HG03520 (cell line): Measurements from ENCODE around the gene TTC16.

Experiments
- ATAC-seq: cut with Tn5 transposase; IDR thresholded peaks from one replicate; pipeline ENCODE4 v1.9.1; 2021; ENCODE audit warnings: mild to moderate bottlenecking, moderate library complexity; ENCODE audit not compliant: unreplicated experiment

TTC16 gene

DNA sequence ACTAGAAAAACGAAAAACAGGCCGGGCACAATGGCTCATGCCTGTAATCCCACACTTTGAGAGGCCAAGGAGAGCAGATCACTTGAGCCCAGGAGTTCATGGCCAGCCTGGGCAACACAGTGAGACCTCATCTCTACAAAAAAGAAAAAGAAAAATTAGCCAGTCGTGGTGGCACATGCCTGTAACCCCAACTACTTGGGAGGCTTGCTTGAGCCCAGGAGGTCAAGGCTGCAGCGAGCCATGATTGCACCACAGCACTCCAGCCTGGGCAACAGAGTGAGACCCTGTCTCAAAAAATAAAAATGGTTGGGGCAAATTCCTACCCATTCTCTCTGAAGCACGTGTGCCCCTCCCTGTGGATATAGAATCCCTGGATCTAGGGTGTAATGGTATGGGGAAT is 17.5 kb upstream of the TTC16 start:
- ATAC-seq, result no peak

DNA sequence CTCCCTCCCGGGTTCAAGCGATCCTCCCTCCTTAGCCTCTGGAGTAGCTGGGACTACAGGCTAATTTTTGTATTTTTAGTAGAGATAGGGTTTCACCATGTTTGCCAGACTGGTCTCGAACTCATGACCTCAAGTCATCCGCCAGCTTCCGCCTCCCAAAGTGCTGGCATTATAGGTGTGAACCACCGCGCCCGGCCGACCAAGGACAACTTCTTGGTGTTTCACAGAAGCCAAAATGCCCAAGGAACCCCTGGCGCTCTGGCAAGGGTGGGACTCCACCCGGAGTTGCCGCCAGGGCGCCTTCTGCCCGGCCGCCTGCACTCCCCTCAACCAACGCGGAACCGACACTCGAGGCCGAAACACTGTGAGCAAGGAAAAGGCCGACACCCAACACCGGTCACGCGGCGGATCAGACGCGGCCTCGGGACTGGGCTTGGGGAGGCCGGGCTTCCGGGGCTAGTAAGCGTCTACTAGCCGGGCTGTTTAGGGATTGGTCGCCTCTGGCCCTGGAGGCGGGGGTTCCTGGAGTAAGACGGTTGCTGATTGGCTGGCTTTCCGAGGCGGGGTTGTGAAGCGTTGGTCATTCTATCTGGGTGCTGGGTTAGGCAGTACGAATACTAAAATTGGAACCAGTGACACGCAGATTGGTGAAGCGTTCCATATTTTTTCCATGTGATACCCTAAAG is 16.8 kb upstream of the TTC16 start:
- ATAC-seq, result peak; percentile 81

DNA sequence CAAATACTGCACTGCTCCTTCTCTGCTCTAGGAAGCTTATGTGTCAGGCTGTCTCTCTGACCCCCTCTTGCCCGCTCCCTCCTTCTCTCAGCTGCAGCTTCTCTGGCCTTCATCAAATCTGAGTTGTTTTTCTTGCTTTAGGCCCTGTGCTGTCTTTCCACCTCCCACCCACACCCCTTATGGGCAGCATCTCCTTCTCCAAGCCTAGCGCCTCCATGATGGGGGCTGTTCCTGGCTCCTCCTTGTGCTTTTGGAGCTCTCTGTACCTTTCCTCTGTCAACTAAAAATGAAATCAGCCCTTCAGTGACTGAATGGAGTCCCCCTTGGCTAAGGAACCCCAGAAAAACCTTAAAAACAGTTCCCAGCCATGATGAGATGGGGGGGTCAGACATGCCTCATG is 15.7 kb upstream of the TTC16 start:
- ATAC-seq, result no peak

DNA sequence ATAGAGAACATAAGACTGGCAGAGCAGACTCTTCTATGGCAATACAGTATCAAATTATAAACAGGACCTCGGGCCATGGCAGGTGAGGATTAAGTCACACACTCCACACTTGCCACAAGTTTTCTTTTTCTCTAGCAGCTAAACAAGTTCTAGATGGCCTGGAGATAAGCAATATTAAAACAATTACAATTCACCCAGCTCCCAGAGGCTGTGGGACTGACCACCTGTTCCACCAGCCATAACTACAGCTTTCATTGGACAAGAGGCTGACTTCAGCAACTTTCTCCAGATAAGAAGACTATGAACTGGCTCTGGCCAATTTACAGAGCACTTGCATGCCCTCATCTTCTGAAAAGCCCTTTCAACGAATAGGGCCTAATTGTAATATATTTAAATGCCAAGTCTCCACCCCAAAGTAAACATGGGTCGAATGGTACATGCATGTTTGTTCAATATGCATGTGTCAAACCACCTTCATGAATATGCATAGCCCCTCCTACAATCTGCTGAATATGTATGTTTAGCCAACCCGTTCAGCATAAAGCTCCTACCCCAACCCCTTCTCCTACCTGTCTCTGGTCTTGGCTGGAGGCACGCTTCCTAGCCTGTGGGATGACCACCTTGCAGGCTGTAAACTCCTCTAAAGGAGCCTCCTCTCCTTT is 15.2 kb upstream of the TTC16 start:
- ATAC-seq, result no peak

DNA sequence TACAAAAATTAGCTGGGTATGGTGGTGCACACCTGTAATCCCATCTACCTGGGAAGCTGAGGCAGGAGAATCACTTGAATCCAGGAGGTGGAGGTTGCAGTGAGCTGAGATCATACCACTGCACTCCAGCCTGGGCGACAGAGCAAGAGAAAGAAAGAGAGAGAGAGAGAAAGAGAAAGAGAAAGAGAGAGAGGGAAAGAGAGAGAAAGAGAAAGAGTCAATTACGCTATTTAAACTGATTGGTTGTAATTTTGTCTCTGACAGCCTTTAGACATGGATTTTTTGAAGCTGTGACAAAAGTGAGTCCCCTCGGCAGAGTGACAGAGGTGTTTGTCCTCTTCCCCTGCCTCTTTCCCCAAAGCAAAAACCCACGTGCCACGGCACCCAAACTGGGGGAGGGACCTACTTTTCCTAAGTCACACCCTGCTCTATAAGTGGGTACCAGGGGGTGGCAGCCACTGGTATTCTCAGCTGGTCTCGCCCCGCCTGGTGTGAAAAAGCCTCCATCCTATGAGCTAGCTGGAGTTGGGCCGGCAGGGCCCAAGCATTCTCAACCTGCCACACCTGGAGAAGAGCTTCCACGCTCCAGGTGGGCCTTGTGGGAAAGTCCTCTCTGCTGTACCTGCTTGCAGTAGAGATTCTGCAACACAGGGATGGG is 12.5 kb upstream of the TTC16 start:
- no peak for ATAC-seq

DNA sequence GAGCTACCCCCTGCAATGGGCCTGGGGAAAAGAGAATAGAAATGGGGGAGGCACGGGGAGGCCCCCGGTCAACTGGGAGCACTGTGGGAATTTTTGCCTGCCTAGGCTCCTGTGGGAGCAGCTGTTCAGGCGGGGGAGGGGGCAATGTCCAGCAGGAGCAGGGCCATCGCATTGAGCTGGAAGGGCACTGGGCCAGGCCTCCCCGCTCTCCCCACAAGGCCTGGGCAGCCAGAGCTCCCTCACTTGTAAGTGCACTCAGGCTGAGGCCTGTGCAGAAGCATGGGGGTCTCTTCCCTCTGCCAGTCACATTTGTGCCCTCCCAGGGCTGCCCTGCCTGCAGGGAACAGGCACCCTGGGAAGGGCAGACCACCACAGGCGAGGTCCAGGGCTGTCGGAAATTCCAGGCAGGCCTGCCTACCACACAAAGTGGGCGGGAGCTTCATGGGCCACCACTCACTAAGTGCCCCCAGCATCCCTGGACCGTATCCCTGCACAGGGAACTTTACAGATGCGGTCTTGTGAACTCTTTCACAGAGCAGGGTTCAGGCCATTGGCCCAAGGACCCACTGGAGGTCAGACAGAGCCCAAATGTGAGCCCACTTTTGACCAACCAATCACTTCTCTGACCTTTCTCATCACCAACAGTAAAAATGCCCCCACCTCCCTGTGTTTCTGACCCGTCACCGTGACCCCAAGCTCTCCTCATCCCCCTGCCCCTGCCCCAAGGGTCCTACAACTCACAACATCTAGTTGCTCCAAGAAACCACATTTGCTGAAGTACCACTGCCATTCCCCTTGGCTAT is 10.1 kb upstream of the TTC16 start:
- no peak for ATAC-seq

DNA sequence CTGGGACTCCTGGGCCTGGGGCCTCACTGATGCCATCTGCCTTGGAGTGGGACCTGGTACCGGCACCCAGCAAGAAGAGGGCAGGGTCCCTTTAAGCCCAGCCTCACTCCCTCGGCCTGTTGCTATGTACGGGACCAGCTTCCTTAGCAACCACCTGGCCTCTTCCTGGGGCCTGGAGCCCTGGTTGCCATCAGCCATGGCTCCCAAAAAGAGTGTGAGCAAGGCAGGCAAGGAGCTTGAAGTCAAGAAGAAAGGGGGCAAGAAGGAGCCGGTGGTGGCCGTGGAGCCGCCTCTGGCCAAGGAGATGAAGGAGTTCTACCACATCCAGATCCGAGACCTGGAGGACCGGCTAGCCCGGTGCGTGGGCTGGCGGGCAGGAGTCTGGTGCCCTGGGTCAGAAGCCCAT is 9.0 kb upstream of the TTC16 start, which contains the start of gene CFAP157:
Gene CFAP157 (plus strand): TSS at position 153 of the 406 bp plus-strand sequence. CDS start 44 bp downstream, at position 197.
- no peak for ATAC-seq

DNA sequence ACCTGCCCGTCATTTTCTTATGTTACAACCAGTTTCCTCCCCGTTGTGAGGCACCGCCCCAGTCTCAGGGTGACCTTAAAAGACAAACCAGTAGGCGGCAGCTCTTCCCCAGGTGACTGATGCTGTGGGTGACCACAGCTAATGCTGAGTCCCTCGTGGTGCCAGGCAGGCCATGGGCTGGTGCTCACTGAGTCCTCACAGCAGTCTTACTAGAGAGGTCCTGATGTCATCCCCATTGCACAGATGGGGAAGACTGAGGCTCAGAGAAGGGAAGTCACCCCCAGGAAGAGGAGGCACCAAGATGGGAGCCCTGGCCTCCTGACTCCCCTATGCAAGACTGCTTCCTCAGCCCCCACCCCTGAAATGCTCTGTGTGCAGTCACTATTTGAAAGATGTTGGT is 8.1 kb upstream of the TTC16 start:
- ATAC-seq, result no peak

DNA sequence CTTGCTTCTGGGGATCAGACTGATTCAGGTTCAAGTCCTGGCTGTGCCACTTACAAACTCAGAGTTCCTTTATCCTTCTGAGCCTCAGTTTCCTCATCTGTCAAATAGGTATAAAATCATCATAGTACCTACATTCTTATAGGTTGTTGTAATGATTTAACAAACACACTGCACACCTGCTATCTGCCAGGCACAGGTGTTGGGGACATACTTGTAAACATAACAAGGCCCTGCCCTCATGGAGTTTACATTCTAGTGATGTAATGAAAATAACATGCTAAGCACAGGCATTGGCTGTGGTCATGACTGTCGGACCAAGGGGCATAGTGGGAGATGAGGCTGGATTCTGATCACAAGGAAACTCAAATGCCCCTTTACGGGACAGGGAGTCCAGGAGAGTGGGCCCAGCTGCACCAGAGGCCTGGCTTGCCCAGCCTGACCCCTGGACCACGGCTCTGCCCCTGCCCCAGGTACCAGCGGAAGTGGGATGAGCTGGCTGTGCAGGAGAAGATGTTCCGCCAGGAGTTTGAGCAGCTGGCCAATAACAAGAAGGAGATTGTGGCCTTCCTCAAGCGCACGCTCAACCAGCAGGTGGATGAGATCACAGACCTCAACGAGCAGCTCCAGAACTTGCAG is 6.8 kb upstream of the TTC16 start:
- no peak for ATAC-seq

DNA sequence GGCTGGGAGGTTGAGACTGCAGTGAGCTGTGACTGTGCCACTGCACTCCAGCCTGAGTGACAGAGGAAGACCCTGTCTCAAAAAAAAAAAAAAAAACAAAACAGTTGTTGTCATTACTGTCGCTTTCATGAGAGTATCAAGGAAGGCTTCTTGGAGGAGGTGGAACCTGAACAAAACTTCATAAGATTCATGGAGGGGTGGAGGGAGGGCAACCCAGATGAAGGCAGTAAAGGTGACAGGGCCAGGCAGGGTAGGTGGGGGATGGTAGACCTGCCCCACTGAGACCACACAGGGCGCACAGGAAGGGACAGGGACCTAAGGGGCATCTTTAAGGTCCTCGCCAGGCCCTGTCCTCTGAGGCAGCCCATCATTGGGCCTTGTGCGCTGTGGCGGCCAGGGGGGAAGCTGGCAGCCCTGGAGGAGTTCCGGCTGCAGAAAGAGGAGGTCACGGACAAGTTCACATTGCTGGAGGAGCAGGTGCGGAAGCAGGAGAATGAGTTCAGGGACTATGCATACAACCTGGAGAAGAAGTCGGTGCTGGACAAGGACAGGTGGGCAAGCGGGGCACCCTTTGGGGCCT is 5.6 kb upstream of the TTC16 start:
- no peak for ATAC-seq

DNA sequence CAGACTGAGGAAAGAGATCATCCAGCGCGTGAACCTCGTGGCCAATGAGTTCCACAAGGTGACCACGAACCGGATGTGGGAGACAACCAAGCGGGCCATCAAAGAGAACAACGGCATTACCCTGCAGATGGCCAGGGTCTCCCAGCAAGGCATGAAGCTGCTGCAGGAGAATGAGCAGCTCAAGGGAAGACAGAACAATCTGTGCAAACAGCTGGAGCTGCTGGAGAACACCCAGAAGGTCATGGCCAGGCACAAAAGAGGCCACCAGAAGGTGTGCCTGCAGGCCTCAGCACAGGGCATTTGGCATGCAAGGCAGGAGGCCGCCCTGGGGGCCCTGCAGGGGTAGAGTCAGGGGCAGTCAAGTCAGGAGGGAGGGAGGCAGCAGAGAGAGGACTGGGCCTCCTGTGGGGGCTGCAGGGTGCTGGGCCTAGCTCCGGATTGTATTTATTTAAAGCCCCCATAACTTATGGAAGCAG is 4.6 kb upstream of the TTC16 start:
- ATAC-seq, result no peak

DNA sequence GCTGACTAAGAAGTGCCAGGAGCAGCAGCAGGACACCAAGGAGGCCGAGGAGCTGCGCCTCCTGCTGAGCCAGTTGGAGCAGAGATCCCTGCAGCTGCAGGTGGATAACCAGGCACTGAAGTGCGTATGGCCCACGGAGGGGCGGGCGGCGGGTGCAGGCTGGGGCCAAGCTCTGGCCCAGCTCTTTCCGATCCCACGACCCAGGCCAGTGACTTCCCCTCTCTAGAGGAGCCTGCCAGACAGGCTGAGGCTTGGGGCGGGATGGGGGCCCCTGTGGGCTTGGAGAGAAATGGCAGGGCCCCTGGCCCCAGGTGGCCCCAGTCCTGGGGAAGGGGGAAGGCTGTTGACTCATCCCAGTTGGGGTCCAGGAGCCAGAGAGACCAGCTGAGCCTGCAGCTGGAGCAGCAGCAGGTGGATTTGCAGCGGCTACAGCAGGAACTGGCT is 4.0 kb upstream of the TTC16 start:
- ATAC-seq, result no peak

DNA sequence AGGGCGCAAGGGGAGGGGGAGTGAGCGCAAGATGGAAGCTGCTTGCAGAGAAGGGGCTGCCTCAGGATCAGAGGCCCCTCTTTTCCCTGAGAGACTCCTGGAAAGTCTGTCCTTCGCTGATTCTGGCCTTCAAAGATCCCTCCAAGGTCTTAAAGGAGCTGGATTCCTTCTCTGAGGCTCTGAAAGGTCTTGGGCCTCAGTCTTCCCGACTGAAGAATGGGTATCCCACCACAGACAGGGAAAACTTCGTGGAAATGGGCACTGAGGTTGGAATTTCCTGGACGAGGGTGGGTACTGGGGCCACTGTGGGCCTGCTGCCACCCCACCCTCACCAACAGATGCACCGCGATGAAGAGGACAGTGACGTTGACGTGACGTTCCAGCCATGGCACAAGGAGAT is 3.5 kb upstream of the TTC16 start:
- ATAC-seq, result no peak

DNA sequence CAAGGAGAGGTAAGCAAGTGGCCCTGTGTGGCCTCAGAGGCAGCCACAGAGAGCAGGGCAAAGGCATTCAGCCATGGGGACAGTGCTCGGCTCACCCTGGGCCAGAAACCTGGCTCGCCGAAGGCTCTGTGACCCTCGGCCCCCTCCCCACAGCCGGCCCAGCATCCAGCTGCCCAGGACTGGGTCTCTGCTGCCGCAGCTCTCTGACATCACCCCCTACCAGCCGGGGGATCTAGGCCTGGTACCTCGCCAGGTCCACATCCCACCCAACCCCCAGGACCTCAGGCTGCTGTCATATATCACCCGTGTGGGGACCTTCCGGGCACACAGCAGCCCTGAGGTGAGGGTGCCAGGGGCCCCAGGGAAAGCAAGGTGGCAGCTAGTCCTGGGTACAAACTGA is 3.0 kb upstream of the TTC16 start:
- no peak for ATAC-seq

DNA sequence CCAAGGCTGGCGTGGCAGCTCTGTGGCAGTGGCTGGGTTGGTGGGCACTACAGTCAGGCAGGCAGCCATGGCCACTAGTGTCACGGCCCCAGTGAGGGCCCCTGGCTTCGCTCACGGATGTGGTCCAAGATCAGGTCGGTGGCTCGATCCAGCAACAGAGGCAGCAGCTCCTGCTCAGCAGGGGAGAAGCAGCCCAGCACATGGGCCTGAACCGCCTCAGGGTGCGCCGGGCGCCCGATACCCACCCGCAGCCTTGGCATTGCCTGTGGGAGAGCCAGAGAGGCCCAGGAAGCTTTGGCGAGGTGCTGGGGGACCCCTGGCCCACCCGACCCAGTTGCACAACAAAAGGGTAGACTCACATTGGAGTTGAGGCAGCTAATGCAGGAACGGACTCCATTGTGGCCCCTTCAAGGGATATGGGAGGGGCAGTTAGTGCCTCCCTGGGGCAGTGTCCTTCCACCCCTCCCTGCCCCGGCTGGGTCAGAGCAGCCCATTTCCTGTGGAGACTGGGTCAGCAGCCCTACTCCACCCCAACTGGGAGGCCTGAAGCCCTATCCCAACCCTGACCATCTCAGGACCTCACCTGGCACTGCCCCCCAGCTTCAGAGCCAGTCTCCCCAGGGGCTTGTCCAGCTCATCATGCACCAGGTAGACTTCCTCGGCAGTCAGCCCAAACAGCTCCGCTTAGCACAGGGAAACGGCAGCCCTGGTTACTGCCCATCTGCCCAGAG is 1.7 kb upstream of the TTC16 start:
- no peak for ATAC-seq

DNA sequence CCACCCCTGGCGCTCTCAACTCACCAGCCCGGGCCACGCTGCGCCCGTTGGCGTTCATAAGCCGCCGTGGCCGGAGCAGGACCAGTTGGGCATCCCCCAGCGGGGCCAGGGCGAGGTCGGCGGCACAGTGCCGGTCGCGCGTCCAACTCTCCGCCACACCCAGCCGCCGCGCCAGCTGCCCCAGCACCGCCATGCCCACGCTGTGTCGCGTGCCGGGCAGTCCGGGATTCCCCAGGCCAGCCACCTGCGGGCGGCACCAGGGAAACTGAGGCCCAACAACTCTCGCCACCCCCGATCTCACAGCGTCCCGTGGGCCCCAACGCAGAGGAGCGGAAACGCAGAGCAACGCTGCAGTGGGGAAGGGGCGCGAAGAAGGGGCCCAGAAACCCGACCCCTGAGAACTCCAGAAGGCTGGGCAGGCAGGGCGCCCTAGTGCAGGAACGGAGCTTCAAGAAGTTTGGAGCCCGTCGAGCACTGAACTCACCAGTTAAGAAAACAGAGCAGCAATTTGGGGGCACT is 869 bp upstream of the TTC16 start:
- no peak for ATAC-seq

DNA sequence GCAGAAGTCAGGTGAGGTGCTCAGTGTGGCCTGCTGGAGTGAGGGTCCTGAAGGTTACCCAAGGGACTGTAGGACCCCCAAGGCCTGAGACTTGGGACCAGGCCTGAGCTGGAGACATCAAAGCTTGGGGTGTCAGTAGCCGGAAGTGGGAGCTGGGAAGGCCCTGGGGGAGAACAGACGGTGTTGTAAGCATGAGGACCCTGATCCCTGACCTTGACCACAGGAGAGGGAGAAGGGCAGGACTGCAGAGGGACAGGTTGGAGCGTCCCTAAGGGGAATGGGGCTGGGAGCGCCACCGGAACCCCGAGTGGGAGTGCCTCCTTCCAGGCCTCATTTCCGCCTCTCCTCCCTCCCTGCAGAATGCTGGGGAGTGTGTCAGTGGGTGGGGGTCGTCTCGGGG is 533 bp downstream of the TTC16 start:
- no peak for ATAC-seq

DNA sequence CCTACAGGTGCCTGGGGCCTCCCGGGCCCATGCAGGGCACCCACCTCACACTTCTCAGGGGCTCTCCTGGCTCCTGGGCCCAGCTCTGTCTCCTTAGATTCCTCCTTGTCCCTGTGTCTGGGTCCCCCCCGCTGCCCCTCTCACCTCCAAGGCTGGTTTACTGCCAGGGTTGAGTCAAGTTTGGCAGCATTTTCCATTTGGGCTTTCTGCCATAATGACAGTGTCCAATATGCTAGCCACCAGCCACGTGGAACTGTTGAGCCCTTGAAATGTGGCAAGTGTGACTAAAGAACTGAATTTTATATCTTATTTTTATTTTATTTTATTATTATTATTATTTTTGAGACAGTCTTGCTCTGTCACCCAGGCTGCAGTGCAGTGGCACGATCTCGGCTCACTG is 1.9 kb downstream of the TTC16 start:
- no peak for ATAC-seq

DNA sequence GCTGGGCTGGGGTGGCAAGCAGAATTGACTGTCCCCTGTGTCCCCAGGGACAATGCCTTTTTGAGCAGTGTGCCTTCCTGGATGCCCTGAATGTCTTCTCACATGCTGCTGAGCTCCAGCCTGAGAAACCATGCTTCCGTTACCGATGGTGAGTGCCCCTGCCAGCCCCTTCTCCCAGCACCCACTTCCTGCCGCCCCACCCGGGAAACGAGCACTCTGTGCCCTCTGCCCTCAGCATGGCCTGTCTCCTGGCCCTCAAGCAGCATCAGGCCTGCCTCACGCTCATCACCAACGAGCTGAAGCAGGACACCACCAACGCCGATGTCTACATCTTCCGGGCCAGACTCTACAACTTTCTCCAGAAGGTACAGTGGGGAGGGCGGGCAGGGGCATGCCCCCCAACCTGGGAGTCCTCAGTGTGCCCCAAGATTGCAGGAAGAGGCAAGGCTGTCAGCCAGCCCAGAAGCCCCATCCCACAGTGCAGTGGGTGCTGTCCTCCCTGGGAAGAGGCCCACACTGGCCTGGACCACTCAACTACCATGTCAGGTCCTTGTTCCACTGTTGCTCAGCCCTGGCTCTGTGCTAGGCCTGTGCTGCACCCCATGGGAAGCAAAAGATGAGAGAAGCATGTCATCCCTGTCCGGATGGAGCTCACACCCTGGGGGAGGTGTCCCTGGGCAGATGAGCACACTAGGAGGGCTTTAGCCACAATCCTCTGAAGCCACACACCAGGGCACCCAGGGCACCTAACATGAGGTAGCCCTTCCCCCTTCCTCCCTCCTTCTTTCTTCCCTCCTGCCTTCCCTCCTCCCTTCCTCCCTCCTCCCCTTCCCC is 4.4 kb downstream of the TTC16 start:
- no peak for ATAC-seq
